ENCODE measurements around the gene BARX1.

The BARX1 gene

DNA sequence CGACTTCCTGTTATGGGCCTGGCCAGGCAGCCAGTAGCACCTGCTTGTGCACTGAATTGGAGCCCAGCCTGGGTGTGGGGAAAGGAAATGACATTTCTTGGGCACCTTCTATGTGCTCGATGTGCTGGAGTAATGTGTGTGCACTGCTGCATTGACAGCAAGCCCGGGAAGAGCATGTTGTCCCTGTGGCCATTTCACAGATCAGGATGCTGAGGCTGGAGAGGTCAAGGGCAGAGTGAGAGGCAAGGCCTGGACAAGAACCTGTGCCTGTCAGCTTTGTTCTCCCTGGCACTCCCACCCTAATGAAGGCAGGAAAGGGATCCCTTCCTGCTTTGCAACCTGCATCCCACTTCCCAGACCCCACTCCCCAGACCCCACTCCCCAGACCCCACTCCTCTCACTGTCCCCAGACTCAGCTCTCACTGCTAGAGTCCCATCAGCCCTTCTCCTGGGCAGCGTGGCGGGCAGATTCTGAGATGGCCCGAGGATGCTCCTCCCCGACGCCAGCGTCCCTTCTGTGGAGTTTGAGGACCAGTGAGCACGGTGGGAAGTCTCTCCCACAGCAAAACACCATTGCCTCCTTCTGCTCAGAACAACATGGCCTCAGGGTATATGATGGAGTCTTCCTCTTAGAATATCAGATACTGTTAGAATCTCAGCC lies 49.6 kb downstream of the BARX1 start:
- no peak for ATAC-seq
- TF ChIP-seq ISL1 (CRISPR knock-in tag; IDR thresholded peaks at IDR 0.05) (no peak), ESRRG (CRISPR knock-in tag; IDR thresholded peaks at IDR 0.05) (no peak), SNAI2 (CRISPR knock-in tag; IDR thresholded peaks at IDR 0.05) (no peak), TCF4 (CRISPR knock-in tag; IDR thresholded peaks at IDR 0.05; ENCODE audit: borderline replicate concordance) (no peak), PPARA (CRISPR knock-in tag; IDR thresholded peaks at IDR 0.05; ENCODE audit: borderline replicate concordance) (no peak), ZNF70 (CRISPR knock-in tag; IDR thresholded peaks at IDR 0.05) (no peak), RARB (CRISPR knock-in tag; IDR thresholded peaks at IDR 0.05) (no peak), CSDC2 (CRISPR knock-in tag; IDR thresholded peaks at IDR 0.05) (no peak), ZNF8 (CRISPR knock-in tag; IDR thresholded peaks at IDR 0.05) (no peak), ZFP3 (CRISPR knock-in tag; IDR thresholded peaks at IDR 0.05) (no peak), ZNF565 (CRISPR knock-in tag; conservative IDR thresholded peaks at IDR 0.05; ENCODE audit: low read depth) (no peak), ZFP30 (CRISPR knock-in tag; IDR thresholded peaks at IDR 0.05) (no peak), ARNTL (CRISPR knock-in tag; IDR thresholded peaks at IDR 0.05; ENCODE audit: borderline replicate concordance, low read depth) (no peak), GLIS3 (CRISPR knock-in tag; IDR thresholded peaks at IDR 0.05) (no peak)
- TF ChIP-seq, protein P1, sequence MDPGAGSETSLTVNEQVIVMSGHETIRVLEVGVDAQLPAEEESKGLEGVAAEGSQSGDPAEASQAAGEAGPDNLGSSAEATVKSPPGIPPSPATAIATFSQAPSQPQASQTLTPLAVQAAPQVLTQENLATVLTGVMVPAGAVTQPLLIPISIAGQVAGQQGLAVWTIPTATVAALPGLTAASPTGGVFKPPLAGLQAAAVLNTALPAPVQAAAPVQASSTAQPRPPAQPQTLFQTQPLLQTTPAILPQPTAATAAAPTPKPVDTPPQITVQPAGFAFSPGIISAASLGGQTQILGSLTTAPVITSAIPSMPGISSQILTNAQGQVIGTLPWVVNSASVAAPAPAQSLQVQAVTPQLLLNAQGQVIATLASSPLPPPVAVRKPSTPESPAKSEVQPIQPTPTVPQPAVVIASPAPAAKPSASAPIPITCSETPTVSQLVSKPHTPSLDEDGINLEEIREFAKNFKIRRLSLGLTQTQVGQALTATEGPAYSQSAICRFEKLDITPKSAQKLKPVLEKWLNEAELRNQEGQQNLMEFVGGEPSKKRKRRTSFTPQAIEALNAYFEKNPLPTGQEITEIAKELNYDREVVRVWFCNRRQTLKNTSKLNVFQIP (CRISPR knock-in tag; IDR thresholded peaks at IDR 0.05; ENCODE audit: borderline replicate concordance, low read depth), result no peak
- TF ChIP-seq, protein P2, sequence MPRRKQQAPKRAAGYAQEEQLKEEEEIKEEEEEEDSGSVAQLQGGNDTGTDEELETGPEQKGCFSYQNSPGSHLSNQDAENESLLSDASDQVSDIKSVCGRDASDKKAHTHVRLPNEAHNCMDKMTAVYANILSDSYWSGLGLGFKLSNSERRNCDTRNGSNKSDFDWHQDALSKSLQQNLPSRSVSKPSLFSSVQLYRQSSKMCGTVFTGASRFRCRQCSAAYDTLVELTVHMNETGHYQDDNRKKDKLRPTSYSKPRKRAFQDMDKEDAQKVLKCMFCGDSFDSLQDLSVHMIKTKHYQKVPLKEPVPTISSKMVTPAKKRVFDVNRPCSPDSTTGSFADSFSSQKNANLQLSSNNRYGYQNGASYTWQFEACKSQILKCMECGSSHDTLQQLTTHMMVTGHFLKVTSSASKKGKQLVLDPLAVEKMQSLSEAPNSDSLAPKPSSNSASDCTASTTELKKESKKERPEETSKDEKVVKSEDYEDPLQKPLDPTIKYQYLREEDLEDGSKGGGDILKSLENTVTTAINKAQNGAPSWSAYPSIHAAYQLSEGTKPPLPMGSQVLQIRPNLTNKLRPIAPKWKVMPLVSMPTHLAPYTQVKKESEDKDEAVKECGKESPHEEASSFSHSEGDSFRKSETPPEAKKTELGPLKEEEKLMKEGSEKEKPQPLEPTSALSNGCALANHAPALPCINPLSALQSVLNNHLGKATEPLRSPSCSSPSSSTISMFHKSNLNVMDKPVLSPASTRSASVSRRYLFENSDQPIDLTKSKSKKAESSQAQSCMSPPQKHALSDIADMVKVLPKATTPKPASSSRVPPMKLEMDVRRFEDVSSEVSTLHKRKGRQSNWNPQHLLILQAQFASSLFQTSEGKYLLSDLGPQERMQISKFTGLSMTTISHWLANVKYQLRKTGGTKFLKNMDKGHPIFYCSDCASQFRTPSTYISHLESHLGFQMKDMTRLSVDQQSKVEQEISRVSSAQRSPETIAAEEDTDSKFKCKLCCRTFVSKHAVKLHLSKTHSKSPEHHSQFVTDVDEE (CRISPR knock-in tag; IDR thresholded peaks at IDR 0.05), result no peak
- TF ChIP-seq, protein P3, sequence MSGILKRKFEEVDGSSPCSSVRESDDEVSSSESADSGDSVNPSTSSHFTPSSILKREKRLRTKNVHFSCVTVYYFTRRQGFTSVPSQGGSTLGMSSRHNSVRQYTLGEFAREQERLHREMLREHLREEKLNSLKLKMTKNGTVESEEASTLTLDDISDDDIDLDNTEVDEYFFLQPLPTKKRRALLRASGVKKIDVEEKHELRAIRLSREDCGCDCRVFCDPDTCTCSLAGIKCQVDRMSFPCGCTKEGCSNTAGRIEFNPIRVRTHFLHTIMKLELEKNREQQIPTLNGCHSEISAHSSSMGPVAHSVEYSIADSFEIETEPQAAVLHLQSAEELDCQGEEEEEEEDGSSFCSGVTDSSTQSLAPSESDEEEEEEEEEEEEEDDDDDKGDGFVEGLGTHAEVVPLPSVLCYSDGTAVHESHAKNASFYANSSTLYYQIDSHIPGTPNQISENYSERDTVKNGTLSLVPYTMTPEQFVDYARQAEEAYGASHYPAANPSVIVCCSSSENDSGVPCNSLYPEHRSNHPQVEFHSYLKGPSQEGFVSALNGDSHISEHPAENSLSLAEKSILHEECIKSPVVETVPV (CRISPR knock-in tag; IDR thresholded peaks at IDR 0.05), result no peak
- TF ChIP-seq, protein P4, sequence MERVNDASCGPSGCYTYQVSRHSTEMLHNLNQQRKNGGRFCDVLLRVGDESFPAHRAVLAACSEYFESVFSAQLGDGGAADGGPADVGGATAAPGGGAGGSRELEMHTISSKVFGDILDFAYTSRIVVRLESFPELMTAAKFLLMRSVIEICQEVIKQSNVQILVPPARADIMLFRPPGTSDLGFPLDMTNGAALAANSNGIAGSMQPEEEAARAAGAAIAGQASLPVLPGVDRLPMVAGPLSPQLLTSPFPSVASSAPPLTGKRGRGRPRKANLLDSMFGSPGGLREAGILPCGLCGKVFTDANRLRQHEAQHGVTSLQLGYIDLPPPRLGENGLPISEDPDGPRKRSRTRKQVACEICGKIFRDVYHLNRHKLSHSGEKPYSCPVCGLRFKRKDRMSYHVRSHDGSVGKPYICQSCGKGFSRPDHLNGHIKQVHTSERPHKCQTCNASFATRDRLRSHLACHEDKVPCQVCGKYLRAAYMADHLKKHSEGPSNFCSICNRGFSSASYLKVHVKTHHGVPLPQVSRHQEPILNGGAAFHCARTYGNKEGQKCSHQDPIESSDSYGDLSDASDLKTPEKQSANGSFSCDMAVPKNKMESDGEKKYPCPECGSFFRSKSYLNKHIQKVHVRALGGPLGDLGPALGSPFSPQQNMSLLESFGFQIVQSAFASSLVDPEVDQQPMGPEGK (CRISPR knock-in tag; IDR thresholded peaks at IDR 0.05; ENCODE audit: borderline replicate concordance), result no peak
- TF ChIP-seq, protein P5, sequence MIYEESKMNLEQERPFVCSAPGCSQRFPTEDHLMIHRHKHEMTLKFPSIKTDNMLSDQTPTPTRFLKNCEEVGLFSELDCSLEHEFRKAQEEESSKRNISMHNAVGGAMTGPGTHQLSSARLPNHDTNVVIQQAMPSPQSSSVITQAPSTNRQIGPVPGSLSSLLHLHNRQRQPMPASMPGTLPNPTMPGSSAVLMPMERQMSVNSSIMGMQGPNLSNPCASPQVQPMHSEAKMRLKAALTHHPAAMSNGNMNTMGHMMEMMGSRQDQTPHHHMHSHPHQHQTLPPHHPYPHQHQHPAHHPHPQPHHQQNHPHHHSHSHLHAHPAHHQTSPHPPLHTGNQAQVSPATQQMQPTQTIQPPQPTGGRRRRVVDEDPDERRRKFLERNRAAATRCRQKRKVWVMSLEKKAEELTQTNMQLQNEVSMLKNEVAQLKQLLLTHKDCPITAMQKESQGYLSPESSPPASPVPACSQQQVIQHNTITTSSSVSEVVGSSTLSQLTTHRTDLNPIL (CRISPR knock-in tag; IDR thresholded peaks at IDR 0.05; ENCODE audit: low read depth), result no peak

DNA sequence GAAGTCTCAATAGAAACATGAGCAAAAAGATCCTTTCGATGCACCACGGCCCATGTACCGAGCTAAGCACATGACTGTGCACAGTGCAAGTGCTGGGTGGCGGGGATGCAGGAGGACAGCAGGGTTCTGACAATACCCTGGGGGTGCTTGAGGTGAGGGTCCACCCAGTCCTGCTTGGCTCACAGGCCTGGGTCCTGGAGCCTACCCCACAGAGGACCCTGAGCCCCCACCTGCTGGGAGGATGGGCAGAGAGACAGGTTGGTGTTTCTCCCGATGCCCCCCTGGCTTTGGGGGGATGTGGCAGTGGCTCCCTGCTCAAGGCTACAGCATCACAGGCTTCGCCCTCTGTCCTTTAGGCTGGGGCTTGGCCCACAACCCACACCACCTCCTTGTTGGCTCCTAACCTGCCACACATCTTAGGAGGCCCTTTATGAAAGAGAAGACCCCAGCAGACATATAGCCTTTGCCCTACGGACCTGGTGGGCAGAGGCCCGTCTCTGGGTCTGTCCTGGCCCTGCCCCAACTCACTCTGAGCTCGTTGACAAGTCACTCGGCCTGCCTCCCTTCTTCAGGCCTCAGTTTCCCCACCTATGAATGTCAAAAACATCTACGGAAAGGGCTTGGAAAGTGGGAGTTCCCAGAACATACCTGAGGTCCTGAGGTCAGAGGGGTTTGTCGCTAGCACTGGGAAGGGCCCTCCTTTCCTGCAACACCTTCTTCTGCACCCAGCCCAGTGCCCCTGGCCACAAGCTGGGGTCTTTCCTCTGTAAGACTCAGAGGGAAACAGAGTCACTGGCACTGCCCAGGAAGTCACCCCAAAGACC lies 50.3 kb downstream of the BARX1 start:
- ATAC-seq, result no peak
- TF ChIP-seq, protein P1 (CRISPR knock-in tag; IDR thresholded peaks at IDR 0.05; ENCODE audit: borderline replicate concordance, low read depth), result no peak
- TF ChIP-seq ZNF8 (CRISPR knock-in tag; IDR thresholded peaks at IDR 0.05), result no peak
- no peak for TF ChIP-seq ZC3H10 (CRISPR knock-in tag; IDR thresholded peaks at IDR 0.05)
- no peak for TF ChIP-seq ISL1 (CRISPR knock-in tag; IDR thresholded peaks at IDR 0.05)
- no peak for TF ChIP-seq TCF4 (CRISPR knock-in tag; IDR thresholded peaks at IDR 0.05; ENCODE audit: borderline replicate concordance)
- no peak for TF ChIP-seq ZNF70 (CRISPR knock-in tag; IDR thresholded peaks at IDR 0.05)
- no peak for TF ChIP-seq PPARA (CRISPR knock-in tag; IDR thresholded peaks at IDR 0.05; ENCODE audit: borderline replicate concordance)
- TF ChIP-seq, protein P2 (CRISPR knock-in tag; IDR thresholded peaks at IDR 0.05), result no peak
- TF ChIP-seq, protein P4 (CRISPR knock-in tag; IDR thresholded peaks at IDR 0.05; ENCODE audit: borderline replicate concordance), result no peak
- TF ChIP-seq BACH2 (CRISPR knock-in tag; IDR thresholded peaks at IDR 0.05; ENCODE audit: borderline replicate concordance), result no peak
